RWPE2 (cell line): ENCODE results near the gene RNF32.
"Not testable (repeated sequence)": the region's sequence is repeated elsewhere in the genome, so short reads cannot be mapped to it uniquely, and the experiment has no call there.

Experiments used
- ATAC-seq: fragments of 200-7000 bp; cut with Tn5 transposase; 3 replicates; pipeline ENCODE4 v1.9.1; 2021; ENCODE audit warnings: low read depth
- DNase-seq: peaks from one replicate; pipeline ENCODE4 v3.0.0-alpha.2; 2020; ENCODE audit warnings: low spot score
- H3K27ac ChIP-seq: fragments of 450-650 bp; 2 replicates; pipeline ENCODE4 v1.5.1; 2017; ENCODE audit warnings: mild to moderate bottlenecking; ENCODE audit not compliant: poor library complexity, severe bottlenecking
- H3K27me3 ChIP-seq: fragments of 250-450 bp; sonication (Bioruptor Pico); 2 replicates; pipeline ENCODE4 v1.5.1; 2021; ENCODE audit warnings: mild to moderate bottlenecking, moderate library complexity; ENCODE audit not compliant: insufficient read depth, poor library complexity, severe bottlenecking
- H3K36me3 ChIP-seq: fragments of 250-450 bp; sonication (Bioruptor Pico); 2 replicates; pipeline ENCODE4 v1.5.1; 2020; ENCODE audit warnings: low read depth, mild to moderate bottlenecking, moderate library complexity
- H3K4me1 ChIP-seq: fragments of 250-450 bp; sonication (Bioruptor Pico); 2 replicates; pipeline ENCODE4 v1.5.1; 2021; ENCODE audit warnings: mild to moderate bottlenecking, moderate library complexity; ENCODE audit not compliant: insufficient read depth, poor library complexity, severe bottlenecking
- H3K4me3 ChIP-seq: fragments of 250-450 bp; sonication (Bioruptor Pico); 2 replicates; pipeline ENCODE4 v1.5.1; 2021; ENCODE audit warnings: mild to moderate bottlenecking, moderate library complexity; ENCODE audit not compliant: severe bottlenecking
- H3K9me3 ChIP-seq: fragments of 250-450 bp; sonication (Bioruptor Pico); 2 replicates; pipeline ENCODE4 v1.5.1; 2021; ENCODE audit warnings: mild to moderate bottlenecking, moderate library complexity; ENCODE audit not compliant: severe bottlenecking
- CTCF ChIP-seq: fragments of 450-650 bp; IDR thresholded peaks from one replicate; pipeline ENCODE4 v1.5.1; 2017; ENCODE audit warnings: mild to moderate bottlenecking, moderate library complexity; ENCODE audit not compliant: poor library complexity, severe bottlenecking

Gene RNF32

GRCh38 chr7:156692849-156693248 lies 52.3 kb downstream of the RNF32 start:
- Histone ChIP-seq H3K27me3 (no peaks in the 10 kb centered on the region), H3K4me1 (no peaks in the 10 kb centered on the region), H3K9me3 (no peaks in the 10 kb centered on the region), H3K36me3 (no peaks in the 10 kb centered on the region), H3K4me3 (no peak overlapping the region), H3K27ac (no peak overlapping the region)
- ATAC-seq = no peak
- DNase-seq = no peak
- TF ChIP-seq CTCF = no peak

DNA sequence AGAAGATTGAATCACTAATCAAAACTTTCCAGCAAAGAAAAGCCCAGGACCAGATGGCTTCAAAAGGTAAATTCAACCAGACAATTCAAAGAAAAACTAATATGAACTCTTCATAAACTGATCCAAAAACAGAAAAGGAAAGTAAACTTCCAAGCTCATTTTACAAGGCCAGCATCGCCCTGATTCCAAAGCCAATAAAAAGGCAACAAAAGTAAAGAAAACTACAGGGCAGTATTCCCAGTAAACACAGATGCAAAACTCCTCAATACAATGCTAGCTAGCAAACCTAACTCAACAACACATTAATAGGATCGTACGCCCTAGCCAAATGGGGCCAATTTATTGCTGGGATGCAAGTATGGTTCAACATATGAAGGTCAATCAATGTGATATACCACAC lies 53.1 kb downstream of the RNF32 start:
- Histone ChIP-seq H3K27me3 (no peaks in the 10 kb centered on the region), H3K4me3 (no peak overlapping the region), H3K27ac (no peak overlapping the region), H3K9me3 (no peaks in the 10 kb centered on the region), H3K4me1 (no peaks in the 10 kb centered on the region), H3K36me3 (no peaks in the 10 kb centered on the region)
- no peak for TF ChIP-seq CTCF
- ATAC-seq (no peak), DNase-seq (no peak)

- not testable (repeated sequence) for H3K36me3 ChIP-seq, H3K4me3 ChIP-seq, ATAC-seq, DNase-seq, H3K27ac ChIP-seq, H3K9me3 ChIP-seq, H3K4me1 ChIP-seq, H3K27me3 ChIP-seq
Measured at GRCh38 chr7:156697283-156697682, 56.7 kb downstream of the RNF32 start.

- not testable (repeated sequence) for H3K4me1 ChIP-seq, H3K27me3 ChIP-seq, H3K36me3 ChIP-seq, H3K4me3 ChIP-seq, H3K27ac ChIP-seq, ATAC-seq, DNase-seq, H3K9me3 ChIP-seq
Measured at GRCh38 chr7:156698512-156698911, 57.9 kb downstream of the RNF32 start.

DNA sequence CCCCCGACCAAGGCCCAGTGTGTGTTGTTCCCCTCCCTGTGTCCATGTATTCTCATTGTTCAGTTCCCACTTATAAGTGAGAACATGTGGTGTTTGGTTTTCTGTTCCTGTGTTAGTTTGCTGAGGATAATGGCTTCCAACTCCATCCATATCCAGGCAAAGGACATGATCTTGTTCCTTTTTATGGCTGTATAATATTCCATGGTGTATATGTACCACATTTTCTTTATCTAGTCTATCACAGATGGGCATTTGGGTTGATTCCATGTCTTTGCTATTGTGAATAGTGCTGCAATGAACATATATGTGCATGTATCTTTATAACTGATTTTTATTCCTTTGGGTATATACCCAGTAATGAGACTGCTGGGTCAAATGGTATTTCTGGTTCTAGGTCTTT lies 61.2 kb downstream of the RNF32 start:
- H3K27ac ChIP-seq, H3K4me1 ChIP-seq, ATAC-seq, H3K27me3 ChIP-seq, H3K4me3 ChIP-seq, H3K9me3 ChIP-seq, DNase-seq, H3K36me3 ChIP-seq: not testable (repeated sequence)

DNA sequence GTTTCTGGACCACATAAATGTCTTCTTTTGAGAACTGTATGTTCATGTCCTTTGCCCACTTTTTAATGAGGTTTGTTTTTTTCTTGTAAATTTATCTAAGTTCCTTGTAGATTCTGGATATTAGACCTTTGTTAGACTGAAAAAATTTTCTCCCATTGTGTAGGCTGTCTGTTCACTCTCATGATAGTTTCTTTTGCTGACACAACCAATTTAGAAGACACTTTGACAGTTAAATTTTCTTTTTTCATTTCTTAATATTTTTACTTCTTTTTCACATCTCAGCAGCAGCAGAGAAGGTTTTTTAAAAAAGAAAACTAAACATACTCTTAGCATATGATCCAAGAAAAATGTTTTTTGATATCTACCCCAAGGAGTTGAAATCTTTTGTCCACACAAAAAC lies 61.8 kb downstream of the RNF32 start:
- H3K27ac ChIP-seq = no peak overlapping the region
- no peak for ATAC-seq

More for the DNA sequence above, 61.8 kb downstream of the RNF32 start:
- no peak for DNase-seq
- H3K36me3 ChIP-seq = no peaks in the 10 kb centered on the region
- no peaks in the 10 kb centered on the region for H3K9me3 ChIP-seq
- no peaks in the 10 kb centered on the region for H3K4me1 ChIP-seq
- H3K4me3 ChIP-seq = no peak overlapping the region
- H3K27me3 ChIP-seq = no peaks in the 10 kb centered on the region
- TF ChIP-seq CTCF = no peak
